Amygdala (tissue), 56 donors: ENCODE results near the gene SLC6A12.
"Not testable (repeated sequence)": the region's sequence is repeated elsewhere in the genome, so short reads cannot be mapped to it uniquely, and the experiment has no call there.

Experiments
- DNase-seq, 56 donors: peaks; one replicate each; lab custom pipeline; 2025; lab: John Stamatoyannopoulos, UW

SLC6A12 gene

DNA sequence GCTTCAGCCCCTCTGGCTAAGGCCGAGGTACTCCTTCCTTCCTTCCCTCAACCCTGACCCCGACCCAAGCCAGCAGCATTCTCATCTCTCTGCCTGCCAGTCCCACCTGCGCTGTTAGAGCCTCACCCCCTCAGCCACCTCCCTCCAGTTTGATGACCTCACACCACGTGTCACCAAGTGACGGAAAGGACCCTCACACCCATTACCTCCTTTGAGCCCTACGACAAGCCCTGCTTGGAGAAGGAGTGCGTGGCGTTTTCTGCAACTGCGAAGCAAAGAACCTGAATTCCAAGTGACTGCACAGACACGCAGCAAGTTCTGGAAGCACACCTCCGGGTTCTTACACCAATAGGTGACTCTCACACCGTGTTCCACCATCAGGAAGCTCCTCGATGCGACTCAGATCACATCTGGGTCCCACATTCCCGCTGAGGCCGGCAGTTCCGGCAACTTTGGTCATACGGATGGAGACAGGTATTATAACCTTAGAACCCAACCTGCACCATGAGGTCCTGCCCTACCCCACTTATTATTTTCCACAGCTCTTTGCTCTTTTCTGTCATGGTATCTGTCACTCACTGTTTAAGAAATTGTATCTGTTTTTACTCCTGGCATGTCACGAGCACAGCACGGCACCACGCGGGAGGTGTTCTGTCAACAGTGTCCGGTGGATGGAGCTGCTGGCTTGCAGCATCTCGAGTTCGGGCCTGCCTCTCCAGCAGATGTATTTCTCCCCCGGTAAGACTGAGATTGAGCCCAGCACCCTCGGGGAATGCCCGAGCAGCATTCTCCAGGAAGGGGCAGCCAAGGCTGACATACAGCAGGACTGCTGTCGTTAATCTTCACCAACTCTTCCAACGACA is 5.0 kb upstream of the SLC6A12 start:
- no peak for DNase-seq

DNA sequence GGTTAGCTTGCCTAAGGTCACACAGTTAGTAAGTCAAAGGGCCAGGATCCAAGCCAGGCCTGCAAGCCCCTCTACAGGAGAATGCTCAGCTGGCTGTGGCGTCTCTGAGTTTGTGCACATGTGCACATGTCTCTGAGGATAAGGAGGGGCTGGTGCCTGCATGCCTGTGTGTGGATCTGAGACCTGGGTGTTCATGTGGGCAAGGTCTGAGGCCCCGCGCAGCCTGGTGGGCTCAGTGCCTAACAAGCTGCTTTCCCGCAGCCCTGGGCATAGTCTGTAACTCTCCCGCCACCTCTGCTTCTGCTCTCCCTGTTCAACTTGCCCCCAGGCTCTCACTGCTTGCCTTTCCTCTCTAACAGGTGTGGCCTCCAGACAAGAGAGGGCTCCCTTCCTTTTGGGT is 4.3 kb upstream of the SLC6A12 start:
- DNase-seq, result no peak

DNA sequence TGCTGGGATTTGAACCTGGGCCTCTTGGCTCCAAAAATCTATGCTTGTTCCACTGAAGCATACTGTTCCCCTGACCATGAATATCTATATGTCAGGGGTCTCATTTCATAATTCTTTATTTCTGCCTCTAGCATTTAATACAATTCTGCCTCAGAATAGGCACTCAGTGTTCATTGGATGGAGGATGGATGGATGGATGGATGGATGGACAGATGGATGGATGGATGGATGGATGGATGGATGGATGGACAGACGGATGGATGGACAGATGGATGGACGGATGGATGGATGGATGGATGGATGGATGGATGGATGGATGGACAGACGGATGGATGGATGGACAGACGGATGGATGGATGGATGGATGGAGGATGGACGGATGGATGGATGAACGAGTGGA is 3.1 kb upstream of the SLC6A12 start:
- not testable (repeated sequence) for DNase-seq

- DNase-seq, result no peak
These were observed 1.2 kb upstream of the SLC6A12 start for GRCh38 chr12:215116-215515.

GRCh38 chr12:213527-213932 is 427 bp downstream of the SLC6A12 start:
- no peak for DNase-seq

GRCh38 chr12:212715-213526 is 1.0 kb downstream of the SLC6A12 start:
- DNase-seq, result no peak

DNA sequence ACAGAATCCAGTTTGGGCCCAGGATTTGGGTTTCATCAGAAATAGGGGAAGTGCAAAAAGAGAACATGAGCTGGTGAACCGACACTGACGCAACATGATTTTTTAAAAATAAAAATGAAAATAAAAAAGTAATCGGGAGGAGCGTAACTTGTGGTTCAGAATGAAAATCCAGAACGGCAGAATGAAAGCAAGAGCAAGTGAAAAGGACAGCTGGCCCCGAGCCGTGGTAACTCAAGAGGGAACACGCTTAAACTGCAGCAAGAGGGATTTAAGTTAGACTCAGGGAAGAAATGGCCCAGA is 1.6 kb downstream of the SLC6A12 start:
- no peak for DNase-seq

- no peak for DNase-seq
These were observed 2.1 kb downstream of the SLC6A12 start for GRCh38 chr12:211639-212414.

- no peak for DNase-seq
These were observed 2.9 kb downstream of the SLC6A12 start for GRCh38 chr12:211142-211465.

DNA sequence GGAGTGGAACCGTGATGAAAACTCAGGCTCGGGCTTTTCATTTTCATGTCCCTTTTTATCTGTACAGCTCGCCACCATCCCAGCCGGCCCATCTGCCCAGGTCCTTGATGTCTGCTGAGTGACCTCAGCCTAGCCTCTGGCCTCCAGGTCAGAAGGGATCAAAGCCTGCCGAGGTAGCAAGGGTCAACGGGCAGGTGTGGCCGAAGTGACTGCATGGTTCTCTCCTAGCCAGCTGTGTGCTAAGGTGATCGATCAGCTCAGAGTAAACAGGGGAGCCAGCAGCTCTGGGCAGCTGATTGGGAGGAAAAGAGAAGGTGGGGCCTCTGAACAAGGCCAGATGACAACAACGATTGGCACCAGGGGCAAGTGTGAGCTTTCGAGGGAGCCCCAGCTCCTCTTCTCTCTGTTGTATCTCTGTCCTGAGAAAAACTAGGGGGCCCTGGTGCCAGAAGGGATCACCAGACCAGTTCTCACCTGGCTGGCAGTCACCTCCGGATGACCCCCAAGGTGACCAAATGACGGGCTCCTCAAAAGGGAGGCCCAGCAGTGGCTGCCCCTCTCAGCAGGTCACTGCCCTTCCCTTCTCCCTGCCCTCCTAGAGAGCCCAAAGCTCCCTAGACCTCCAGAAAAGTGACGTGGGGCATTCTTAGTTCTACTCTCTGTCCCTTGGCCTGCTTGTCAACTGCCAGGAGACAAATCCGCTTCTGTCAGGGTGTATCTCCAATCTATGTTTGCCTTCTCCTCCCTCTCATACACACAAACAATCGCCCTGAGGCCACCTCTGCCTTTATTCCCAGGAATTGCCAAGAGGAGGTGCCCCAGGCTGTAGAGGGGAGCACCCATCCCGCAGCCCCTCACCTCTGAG is 3.4 kb downstream of the SLC6A12 start:
- DNase-seq, result no peak

DNA sequence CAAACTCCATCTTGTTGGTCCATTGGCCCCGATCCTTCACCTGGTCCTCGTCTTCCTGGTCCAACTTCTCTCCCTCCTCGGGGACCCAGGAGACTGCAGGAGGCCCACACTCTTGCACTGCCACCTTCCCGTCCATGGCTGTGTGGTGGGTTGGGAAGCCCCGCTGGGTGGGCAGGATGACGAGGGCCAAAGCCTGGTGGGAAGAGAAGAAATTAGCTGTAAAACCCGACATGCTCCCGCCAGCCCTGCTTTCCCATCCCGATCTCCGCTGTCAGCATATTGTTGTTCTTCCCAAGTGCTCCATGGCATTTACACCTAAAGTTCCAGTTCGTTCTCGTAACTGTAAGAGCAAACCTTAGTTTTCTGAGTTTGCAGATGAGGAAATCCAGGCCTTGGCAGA is 4.1 kb downstream of the SLC6A12 start:
- no peak for DNase-seq

- DNase-seq, result no peak
These were observed 4.7 kb downstream of the SLC6A12 start for GRCh38 chr12:209246-209645.

DNA sequence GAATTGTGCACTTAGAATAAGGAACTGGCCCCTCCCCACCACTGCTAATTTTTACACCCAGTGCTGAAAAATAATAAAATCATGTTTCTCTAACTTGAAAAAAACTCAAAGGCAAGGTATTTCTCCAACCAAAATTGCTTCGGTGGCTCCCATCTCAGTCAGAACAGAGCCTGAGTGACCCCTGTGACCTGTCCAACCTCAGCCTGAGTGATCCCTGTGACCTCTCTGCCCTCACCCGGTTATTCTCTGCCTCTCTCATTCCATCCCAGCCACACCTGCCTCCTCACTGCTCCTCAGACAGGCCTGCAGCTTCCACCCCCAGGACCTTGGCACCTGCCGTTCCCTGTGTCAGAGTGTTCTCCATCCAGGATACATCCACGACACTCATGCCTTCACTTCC is 5.1 kb downstream of the SLC6A12 start:
- no peak for DNase-seq

DNA sequence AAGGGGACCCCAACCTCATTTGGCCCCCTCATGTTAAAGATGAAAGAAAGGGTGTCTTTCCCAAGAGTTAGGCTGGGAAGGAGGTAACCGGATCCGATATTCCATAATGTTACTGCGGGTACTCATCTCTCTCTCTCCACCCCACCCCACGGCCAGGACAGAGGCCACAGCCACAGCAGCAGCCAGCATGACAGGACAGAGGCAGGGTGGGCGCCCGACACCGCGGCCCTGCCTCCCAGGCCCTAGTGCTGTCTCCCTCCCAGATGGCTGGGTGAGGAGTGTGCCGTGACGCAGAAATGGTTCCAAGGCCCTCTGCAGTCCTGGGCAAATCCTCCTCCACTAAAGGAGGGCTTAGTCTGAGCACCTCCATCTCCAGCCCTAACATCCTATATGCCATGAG is 6.2 kb downstream of the SLC6A12 start:
- no peak for DNase-seq

- DNase-seq, result no peak
These were observed 7.1 kb downstream of the SLC6A12 start for GRCh38 chr12:206746-207440.

DNA sequence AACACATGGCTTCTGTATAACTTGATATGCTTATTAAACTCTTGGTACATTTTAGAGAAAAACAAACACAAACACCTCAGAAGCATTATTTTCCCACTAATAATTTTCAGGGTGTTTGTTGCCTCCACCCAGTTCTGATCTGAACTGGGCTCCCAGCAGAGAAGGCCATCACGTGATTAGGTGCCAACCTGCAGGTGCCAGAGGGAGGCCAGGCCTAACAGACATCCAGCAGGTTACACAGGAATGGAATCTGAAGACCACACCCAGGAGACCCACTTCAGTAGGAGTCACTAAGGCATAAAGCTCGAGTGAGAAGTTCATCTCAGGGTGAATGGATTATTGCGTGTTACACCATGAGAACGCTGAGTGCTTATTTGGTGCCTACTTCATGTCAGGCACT is 8.9 kb downstream of the SLC6A12 start:
- DNase-seq, result no peak

- peak in 1 of 56 donors; percentile 8 for DNase-seq
These were observed 9.7 kb downstream of the SLC6A12 start for GRCh38 chr12:204261-204678.

GRCh38 chr12:203462-204260 is 10.3 kb downstream of the SLC6A12 start:
- DNase-seq, result peak in 35 of 56 donors; percentile 15 to 76 (median 40)

- no peak for DNase-seq
These were observed 10.9 kb downstream of the SLC6A12 start for GRCh38 chr12:203074-203461.
